GM19099 (cell line): ENCODE results near the gene DENND5A.

Experiments
- POLR2A ChIP-seq: IDR thresholded peaks from 3 replicates; pipeline ENCODE4 v1.6.1; 2011; ENCODE audit warnings: low read depth; ENCODE audit not compliant: insufficient read length; ENCODE audit errors: extremely low read depth

The DENND5A gene

GRCh38 chr11:9139628-9140357, 125.4 kb downstream of the DENND5A start:
- TF ChIP-seq POLR2A, result no peak

- TF ChIP-seq POLR2A, result no peak
Measured at GRCh38 chr11:9138612-9139579, 126.3 kb downstream of the DENND5A start.

GRCh38 chr11:9138133-9138453, 127.1 kb downstream of the DENND5A start:
- no peak for TF ChIP-seq POLR2A

GRCh38 chr11:9137293-9138132, 127.6 kb downstream of the DENND5A start:
- no peak for TF ChIP-seq POLR2A

GRCh38 chr11:9136741-9137140, 128.4 kb downstream of the DENND5A start:
- no peak for TF ChIP-seq POLR2A

GRCh38 chr11:9133956-9134355, 131.2 kb downstream of the DENND5A start:
- no peak for TF ChIP-seq POLR2A

- no peak for TF ChIP-seq POLR2A
Measured at GRCh38 chr11:9132203-9132878, 132.8 kb downstream of the DENND5A start.

GRCh38 chr11:9130297-9130696, 134.9 kb downstream of the DENND5A start:
- no peak for TF ChIP-seq POLR2A

GRCh38 chr11:9126636-9127035, 138.5 kb downstream of the DENND5A start:
- no peak for TF ChIP-seq POLR2A

- TF ChIP-seq POLR2A, result no peak
Measured at GRCh38 chr11:9125185-9125886, 139.8 kb downstream of the DENND5A start.

- TF ChIP-seq POLR2A, result no peak
Measured at GRCh38 chr11:9123595-9124304, 141.4 kb downstream of the DENND5A start.

GRCh38 chr11:9121469-9121796, 143.7 kb downstream of the DENND5A start:
- TF ChIP-seq POLR2A, result no peak

- TF ChIP-seq POLR2A, result no peak
Measured at GRCh38 chr11:9120664-9121468, 144.3 kb downstream of the DENND5A start.
